ENCODE results near the gene STAB2.

The STAB2 gene

DNA sequence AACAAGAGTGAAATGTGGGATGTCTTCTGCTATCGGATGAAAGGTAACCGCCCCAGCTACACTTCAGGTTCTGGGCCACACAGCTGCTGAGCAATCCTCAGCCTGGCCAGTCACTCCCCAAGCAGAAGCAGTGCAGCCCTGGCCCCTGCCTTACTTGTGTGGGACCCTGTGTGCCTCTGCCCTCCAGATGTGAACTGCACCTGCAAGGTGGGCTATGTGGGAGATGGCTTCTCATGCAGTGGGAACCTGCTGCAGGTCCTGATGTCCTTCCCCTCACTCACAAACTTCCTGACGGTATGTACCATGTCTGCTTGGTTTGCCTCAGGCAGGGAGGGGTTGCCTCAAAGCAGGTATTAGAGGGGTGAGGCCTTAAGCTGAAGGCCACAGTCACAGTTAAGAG lies 168.4 kb downstream of the STAB2 start:
- no peak for DNase-seq

DNA sequence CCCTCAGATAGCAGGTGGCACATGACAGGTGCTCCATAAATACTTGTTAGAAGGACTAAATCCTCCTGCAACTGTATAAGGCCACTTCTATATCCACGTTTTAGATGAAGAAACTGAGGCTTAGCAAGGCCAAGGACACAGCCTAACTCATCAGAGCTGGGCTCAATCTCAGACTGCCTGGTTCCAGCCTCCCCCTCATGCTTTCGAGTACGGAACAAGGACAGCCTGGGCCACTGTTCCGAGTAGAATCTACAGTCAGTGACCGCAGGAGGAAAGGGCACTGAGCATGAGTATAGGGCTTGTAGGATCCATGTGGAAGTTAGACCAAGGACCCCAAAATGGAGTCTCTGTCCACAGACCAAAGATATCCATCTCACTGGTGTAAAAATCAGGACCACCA lies 169.4 kb downstream of the STAB2 start:
- no peak for DNase-seq

DNA sequence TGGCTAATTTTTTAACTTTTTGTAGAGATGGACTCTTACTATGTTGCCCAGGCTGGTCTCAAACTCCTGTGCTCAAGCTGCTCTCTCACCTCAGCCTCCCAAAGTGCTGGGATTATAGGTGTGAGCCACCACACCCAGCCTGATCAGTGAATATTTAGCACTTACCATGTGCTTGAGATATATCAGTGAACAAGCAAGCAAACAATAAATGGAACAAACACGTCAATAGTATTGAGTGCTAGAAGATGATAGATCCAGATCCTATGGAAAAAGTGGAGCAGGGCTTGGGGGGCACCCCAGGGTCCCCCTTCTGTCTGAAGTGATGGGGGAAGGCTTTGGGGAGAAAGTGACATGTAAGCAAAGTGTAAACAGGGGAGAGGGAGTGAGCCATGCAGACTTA lies 170.2 kb downstream of the STAB2 start:
- no peak for DNase-seq

- no peak for DNase-seq
Measured at GRCh38 chr12:103758310-103759089, 171.4 kb downstream of the STAB2 start.

GRCh38 chr12:103762473-103762872 lies 175.4 kb downstream of the STAB2 start:
- DNase-seq: no peak

DNA sequence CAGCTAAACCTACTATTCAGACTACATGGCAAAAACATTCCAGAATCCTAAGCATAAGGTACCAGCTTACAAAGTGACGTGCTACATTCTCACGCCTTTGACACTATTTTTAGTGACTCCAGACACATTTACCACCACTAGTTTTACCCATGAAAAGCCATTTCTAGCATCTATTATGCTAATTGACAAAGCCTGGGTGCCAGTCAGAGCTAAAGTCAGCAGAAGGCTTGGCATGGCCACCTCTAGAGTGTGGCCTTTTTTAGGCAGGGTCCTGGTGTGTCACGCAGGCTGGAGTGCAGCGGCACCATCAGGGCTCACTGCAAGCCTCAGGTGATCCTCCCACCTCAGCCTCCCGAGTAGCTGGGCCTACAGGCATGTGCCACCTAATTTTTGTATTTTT lies 178.2 kb downstream of the STAB2 start:
- DNase-seq: no peak

DNA sequence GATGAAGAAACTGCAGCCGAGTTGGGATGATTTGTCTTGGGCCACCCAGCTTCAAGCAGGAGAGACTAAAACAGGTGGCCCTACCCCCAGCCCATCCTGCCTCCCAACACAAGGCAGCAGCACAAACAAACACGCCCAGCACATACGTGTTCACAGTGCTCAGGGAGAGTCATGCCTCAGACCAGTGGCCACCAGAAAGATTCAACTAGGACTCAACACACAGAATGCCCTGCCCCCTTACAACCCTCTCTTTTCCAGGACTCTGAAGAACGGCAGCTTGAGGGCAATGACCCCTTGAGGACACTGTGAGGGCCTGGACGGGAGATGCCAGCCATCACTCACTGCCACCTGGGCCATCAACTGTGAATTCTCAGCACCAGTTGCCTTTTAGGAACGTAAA lies 179.0 kb downstream of the STAB2 start:
- no peak for DNase-seq

GRCh38 chr12:103768467-103769123 lies 181.5 kb downstream of the STAB2 start:
- DNase-seq: no peak

DNA sequence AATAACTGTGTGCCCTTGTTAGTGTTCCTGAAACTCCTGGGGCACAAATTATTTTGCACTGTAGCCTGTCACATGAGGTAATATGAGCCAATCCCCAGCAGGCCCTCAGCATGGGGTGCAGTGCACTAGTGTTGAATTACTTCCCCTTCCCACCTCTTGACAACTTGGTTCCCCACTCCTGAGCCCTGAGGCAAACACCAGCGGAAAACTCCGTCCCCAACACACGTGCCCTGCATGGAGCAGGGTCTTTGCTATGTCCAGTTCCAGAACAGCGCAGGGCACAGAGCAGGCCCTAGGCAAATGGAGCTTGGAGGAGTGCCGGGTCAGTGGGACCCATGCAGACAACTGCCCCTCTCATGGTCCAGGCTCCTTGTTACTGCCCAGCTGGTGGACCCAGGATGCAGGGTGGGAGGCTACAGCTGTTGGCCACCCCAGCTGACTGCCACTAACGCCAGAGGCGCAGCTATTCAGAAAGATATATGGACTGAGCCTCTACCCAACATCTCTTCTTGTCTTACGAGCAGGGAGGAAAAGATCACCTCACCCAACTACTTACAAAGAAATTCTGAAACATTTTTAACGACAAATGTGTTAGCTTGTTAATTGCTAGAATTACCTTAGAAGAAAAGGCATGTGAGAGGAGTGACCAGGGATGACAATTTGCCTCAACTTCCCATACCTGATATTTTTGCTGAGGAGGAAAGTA lies 182.3 kb downstream of the STAB2 start:
- no peak for DNase-seq

- DNase-seq: no peak
Measured at GRCh38 chr12:103771466-103771865, 184.4 kb downstream of the STAB2 start.

- DNase-seq: no peak
Measured at GRCh38 chr12:103772367-103773108, 185.5 kb downstream of the STAB2 start.

- no peak for DNase-seq
Measured at GRCh38 chr12:103773109-103773910, 186.2 kb downstream of the STAB2 start.

DNA sequence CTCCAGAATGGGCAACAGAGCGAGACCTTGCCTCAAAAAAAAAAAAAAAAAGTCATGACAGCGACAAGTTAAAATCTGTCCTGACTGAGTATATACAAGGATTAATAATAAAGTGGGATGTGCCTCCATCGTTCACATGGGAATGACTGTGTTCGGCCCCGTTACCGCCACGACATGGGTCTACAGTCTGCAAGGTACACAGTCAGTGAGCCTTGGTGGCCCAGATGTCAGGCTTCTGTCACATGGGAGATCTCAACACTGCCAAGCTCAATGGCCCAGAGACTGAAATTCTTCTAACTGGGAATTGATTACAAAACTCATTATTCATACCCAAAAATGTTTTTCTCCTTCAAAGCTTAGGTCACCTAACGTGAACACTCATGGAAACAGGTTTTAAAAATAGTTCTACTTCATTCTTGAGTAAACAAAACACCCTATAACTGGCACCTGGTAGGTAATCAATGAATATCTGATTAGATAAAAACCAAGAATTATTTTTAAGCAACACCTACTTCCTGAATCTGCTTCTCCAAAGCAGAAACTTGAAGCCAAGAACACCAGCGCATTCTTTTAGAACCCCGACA lies 188.0 kb downstream of the STAB2 start:
- DNase-seq: no peak

DNA sequence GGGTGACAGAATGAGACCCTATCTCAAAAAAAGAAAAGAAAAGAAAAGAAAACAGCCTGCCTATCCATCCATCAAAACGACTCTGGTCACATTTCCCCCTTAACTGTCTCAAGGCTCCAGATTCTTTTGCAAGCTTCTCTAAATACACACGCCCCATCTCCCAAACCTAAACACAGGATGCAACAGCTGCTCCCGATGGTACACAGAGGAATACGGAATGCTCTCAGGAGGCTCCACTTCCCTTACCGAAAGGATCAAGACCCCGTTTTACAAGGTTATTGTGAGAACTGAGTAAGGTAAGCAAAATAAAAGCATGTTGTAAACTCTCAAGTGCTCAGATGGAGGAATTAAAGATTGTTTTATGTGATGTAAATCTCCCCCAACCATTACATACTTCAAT lies 191.7 kb downstream of the STAB2 start:
- DNase-seq: no peak

GRCh38 chr12:103779410-103780092 lies 192.5 kb downstream of the STAB2 start:
- DNase-seq: peak; percentile 95

DNA sequence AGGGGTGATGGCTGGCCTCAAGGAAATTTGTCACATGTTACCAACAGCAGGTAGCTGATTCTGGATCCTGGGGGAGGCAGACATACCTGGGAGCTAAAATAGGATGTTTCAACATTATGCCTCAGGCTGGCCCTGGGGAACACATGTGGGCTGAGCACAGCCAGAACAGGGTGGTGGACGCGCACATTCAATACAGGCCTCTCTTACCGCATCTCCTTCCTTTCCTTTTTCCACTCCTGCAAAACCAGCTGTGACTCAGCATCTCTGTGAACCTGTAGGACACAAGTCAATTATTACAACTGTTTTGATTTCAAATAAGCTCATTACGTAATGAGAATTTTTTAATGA lies 193.0 kb downstream of the STAB2 start:
- DNase-seq: no peak

DNA sequence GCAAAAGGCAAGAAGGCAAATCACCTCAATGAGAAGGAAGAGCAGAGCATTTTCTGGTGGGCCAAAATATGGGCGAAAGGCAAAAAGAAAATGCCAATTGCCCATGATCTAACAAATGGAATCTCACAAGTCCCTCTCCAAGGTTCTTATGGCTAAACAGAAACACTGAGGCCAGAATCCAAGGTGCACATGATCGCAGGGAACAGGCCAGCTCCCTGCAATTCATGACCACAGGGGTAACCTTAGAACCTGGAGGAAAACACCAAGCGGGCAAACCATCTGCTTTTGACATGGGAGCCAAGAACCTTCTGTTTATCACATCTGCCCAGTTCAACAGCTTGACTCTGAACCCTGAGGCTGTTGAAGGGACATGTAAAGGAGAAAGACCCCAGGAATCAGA lies 193.9 kb downstream of the STAB2 start:
- DNase-seq: peak; percentile 81

- DNase-seq: no peak
Measured at GRCh38 chr12:103782399-103782798, 195.3 kb downstream of the STAB2 start.

DNA sequence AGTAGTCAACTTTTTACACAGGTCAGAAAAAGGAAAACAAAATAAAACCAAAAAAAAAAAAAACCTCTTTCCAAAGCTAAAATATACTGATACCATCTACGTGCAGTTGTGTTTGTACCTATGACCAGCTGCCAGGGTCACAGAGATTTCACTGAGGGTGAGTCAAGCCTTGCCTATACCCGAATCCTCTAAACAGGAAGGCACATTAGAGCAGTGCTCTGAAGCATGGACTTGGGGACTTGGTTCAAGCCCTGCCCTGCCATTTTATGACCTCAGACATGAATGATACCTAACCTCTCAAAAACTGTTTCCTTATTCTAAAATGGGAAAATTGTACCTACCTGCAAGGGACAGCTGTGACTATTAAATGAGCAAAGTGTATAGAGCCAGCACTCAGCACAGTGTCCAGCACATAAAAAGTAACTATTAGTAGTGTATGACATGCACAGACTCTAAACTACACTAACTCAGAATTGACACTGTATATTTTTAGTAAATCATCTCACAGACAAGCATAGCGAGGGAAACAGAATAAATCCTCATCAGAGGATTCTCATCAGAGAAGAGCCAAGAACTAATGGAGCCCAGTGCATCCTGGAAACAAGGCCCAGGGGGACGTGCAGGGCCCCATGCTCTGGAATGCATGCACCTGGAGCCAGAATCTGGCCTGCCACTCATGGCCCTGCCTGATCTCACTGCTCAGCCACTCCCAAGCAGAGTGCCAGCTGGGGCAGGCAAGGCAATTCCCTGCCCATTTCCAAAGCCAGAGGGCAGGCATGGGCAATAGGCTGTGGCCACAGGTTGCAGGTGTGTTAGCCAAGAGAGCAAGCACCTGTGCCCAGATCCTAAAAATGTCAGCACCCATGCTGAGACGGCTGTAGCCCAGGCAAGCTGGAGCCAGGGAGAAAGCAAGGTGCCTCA lies 196.9 kb downstream of the STAB2 start:
- no peak for DNase-seq

GRCh38 chr12:103785243-103786031 lies 198.4 kb downstream of the STAB2 start:
- no peak for DNase-seq
